ENCODE measurements around the gene PPP1CC. TPM values are rescaled to one million over a fixed set of nuclear protein-coding genes. Genes with fewer than 3 reads are reported as not detected.
"Not testable (repeated sequence)": the region's sequence is repeated elsewhere in the genome, so short reads cannot be mapped to it uniquely, and the experiment has no call there.

PPP1CC gene
- total RNA-seq, 2 donors from 2014 or later = 137 to 174 TPM

GRCh38 chr12:110762891-110763290, 20.2 kb upstream of the PPP1CC start:
- ATAC-seq (no peak), DNase-seq (no peak)
- intact Hi-C loops (cut with DNase I) = loop anchor here in 1 of 2 donors (10.0 kb wide), 1 partner anchor 52 kb away; no protein-coding TSS in a partner anchor

DNA sequence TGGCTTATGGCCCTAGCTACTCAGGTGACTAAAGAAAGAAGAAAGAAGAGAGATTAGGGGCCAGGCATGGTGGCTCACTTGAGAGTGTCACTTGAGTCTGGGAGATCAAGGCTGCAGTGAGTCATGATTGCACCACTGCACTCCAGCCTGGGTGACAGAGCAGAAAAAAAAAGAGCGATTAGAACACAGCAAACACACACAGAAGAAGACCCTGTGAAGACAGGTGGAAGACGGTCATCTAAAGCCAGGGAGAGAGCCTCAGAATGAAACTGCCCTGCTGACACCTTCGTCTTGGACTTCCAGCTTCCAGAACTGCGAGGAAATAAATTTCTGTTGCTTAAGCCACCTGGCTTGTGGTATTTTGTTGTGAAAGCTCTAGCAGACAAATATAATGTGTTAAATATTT, 17.5 kb upstream of the PPP1CC start:
- ATAC-seq (no peak), DNase-seq (no peak)
- intact Hi-C loops (cut with DNase I) = loop anchor here in 1 of 2 donors (10.0 kb wide), 1 partner anchor 55 kb away; no protein-coding TSS in a partner anchor

DNA sequence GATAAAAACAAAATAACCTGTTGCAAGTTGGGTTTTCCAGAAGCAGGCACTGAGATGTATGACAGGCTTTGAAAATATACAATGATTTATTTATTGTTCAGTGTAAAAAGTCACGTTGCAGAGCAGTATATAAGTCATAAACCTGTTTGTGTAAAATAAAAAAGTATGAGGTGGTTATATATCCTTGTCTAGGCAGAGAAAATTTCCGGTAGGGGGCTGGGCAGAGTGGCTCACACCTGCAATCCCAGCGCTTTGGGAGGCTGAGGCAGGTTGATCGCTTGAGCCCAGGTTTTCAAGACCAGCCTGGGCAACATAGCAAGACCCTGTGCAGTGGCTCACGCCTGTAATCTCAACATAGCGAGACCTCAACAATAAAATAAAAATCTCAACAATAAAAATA, 16.2 kb upstream of the PPP1CC start:
- intact Hi-C loops (cut with DNase I) = no loop called here
- no peak for DNase-seq
- no peak for ATAC-seq

DNA sequence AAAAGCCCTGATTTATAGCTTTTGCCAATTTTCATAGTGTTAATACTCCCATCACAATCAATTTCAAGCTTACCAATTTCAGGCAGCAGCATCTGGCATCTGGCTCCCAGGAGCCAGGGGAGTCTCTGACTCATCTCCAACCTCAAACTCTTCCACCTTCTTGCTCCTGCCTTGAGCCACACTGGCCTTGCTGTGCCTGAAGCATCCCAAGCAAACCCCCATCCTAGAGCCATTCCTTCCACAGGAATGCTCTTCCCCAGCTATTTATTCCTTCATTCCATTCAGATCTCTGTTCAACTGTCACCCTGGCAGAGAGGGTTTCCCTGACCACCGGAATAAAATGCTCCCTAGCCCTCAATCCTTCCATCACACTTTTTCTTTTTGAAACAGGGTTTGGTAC, 13.9 kb upstream of the PPP1CC start:
- intact Hi-C loops (cut with DNase I) = no loop called here
- no peak for ATAC-seq

GRCh38 chr12:110754101-110754793, 11.6 kb upstream of the PPP1CC start:
- DNase-seq (no peak), ATAC-seq (peak; percentile 55 to 81)
- intact Hi-C loops (cut with DNase I) = no loop called here

More for the DNA sequence above, 13.9 kb upstream of the PPP1CC start:
- no peak for DNase-seq

DNA sequence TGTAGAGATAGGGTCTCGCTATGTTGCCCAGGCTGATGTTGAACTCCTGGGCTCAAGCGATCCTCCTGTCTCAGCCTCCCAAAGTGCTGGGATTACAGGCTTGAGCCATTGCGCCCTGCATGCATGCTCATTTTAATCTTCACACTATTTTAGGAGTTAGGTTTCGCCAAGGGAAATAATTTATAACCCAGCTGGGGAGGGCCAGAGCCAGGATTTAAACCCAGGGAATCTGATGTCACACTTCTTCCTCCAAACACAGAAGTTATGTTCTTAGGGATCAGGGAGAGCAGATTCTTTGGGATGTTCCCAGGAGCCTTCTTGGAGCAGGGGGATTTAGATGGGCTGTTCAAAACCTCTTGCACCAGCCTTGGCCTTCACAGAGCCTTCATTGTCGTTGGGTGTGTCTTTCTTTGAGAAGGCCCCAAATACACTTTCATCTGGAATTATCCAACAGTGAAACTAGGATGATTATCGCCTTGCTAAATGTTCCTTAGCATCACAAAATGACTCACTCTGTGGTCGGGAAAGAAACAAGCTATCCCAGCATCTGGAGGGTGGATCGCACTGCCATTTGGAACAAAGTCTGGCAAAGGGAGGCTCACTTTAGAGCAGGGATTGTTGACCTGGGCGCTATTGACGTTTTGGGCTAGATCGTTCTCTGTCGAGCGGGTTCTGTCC, 8.2 kb upstream of the PPP1CC start:
- ATAC-seq = peak in 1 of 2 donors; percentile 71
- intact Hi-C loops (cut with DNase I) = no loop called here

DNA sequence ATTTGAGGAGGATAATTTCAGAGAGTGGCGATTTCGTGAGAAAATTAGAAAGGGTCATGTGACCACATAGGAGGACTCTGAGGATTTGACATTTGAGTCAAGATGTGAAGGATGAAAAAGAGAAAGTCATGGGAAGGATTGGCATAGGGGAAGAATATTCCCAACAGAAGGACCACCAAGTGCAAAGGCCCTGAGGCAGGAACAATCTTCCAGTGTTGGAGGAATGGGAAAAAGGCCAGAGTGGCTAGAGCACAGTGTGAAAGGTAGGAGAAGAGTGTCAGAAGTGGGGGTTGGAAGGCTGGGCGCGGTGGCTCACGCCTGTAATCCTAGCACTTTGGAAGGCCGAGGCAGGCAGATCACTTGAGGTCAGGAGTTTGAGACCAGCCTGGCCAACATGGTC, 3.9 kb upstream of the PPP1CC start:
- ATAC-seq (no peak), DNase-seq (no peak)
- intact Hi-C loops (cut with DNase I) = loop anchor here in 1 of 2 donors (10.0 kb wide), 1 partner anchor 98 kb away; the partner anchor contains the start of gene CCDC63

More for the DNA sequence above, 8.2 kb upstream of the PPP1CC start:
- DNase-seq = no peak

- no peak for DNase-seq
- no peak for ATAC-seq
- intact Hi-C loops (cut with DNase I) = loop anchor here in 1 of 2 donors (10.0 kb wide), 1 partner anchor 99 kb away; the partner anchor contains the start of gene CCDC63
Observed at GRCh38 chr12:110745542-110746284, 3.0 kb upstream of the PPP1CC start.

DNA sequence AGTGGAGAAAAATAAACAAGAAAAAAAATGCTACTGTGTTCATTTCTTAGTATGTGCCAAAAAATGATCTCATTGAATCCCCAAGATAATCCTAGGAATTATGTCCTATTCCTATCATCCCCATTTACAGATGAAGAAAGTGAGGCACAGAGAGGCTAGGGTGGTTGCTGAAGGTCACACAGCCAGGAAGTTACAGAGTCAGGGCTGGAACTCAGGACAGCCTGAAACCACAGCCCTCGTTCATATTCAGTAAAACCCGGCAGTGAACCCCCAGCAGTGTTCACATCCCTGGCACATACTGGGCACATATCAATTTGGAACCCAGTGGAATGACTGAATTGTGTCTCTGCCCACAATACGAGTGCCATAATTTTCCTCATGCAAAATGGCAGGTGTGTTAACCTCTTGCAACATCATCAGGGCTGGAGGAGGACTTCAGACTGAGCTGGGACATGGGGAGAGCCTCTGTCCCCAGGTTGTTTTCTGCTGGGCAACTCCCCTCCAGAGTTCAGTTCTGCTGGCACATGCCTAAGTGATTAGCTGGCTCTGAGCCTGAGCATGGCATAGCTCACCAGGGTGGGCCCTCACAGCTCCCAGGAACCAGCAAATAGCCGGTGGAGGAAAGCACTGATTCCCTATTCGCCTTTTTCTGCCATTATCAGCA, 2.0 kb upstream of the PPP1CC start:
- intact Hi-C loops (cut with DNase I) = loop anchor here in 1 of 2 donors (10.0 kb wide), 1 partner anchor 100 kb away; the partner anchor contains the start of gene CCDC63
- DNase-seq (no peak), ATAC-seq (no peak)

GRCh38 chr12:110744151-110744571, 1.5 kb upstream of the PPP1CC start:
- peak in 1 of 2 donors; percentile 5 for ATAC-seq
- peak; percentile 33 for DNase-seq
- intact Hi-C loops (cut with DNase I) = loop anchor here in 1 of 2 donors (10.0 kb wide), 1 partner anchor 101 kb away; the partner anchor contains the start of gene CCDC63

DNA sequence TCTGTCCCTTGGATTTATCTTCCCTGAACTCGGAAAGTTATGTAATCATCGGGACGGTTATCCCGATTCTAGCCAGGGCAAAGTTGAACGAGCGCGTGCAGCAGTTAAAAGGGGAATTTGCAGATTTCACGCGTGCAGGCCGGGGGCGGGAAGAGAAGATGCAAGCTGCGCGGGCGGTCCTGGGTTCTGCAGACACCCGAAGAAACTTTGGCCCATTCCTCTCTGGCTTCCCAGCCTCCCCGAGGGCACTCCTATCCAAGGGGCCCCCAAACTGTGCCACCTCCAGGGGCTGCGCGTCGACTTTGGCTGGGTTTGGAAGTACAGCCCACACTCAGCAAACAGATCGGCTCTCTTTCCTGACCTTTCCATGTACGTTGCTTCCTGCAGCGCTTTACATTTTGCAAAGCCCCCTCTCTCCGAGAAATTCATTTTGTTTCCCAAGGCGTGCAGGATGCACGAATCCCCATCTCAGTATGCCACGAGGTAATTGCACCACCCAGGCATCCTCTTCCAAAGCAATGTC, 941 bp upstream of the PPP1CC start:
- intact Hi-C loops (cut with DNase I) = loop anchor here in 1 of 2 donors (10.0 kb wide), 1 partner anchor 101 kb away; the partner anchor contains the start of gene CCDC63
- DNase-seq (peak; percentile 47), ATAC-seq (peak in 1 of 2 donors; percentile 7)

DNA sequence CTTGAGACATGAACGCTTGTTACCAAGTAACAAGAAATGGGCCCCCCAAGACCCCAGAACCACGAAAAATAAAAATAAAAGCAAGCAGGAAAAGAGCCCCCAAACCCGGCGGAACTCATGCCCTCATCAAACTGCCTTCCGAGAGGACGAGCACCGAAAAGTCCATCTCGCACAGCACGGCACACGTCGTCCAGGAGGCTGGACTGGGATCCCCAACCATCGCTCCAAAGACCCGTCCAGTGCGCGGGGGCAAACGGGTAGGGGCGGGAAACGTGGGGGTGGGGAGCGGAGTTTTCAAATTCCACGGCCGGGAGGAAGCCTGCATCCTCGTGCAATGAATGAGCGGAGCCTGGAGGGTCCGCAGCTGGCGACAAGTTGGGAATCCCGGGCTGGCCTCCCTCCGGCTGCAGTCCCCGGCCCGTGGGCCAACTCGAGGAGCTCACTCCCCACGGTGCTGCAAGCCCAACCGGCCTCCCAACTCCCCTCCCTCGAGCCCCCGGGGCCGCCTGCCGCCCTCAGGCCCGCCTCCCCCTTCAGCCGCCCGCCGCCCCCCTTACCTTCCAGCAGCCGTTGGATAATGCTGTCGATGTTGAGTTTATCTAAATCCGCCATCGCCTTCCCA, 484 bp downstream of the PPP1CC start:
- ATAC-seq (peak; percentile 31 to 49), DNase-seq (no peak)
- intact Hi-C loops (cut with DNase I) = loop anchor here in 1 of 2 donors (10.0 kb wide), 1 partner anchor 103 kb away; the partner anchor contains the start of gene CCDC63

DNA sequence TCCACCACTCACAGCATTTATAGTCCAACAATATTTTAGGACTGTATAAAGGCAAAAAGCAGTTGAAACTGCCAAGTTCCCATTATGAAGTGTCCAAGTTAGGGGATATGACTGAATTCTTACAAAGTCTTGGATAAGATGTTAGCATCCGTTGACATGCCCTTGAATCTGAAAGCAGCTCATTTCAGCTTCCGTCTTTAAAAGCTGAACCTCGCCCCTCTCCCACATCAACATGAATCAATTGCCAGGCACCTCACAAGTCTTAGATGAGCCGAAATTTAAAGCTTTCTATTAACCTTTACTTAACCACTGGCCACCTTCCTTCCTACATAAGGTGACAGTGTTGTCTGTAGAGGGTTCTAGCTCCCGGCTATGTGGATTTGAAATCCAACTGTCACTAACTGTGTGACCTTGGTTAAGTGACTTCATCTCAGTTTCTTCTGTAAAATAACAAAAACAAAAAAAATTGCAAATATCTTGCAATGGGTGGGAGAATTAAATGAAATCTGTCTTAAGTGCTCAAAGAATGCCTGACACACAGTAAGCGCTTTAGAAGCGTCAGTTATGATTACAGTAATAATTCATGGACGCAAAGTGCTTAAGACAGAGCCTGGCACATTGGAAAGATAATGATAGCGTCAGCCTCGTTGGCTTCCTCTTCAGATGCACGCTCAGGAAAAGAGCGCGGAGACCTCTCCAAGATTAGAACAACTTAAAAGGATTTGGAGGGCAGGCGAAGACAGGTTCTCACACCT, 1.2 kb downstream of the PPP1CC start:
- DNase-seq = no peak
- peak in 1 of 2 donors; percentile 30 for ATAC-seq
- intact Hi-C loops (cut with DNase I) = loop anchor here in 1 of 2 donors (10.0 kb wide), 1 partner anchor 103 kb away; the partner anchor contains the start of gene CCDC63

DNA sequence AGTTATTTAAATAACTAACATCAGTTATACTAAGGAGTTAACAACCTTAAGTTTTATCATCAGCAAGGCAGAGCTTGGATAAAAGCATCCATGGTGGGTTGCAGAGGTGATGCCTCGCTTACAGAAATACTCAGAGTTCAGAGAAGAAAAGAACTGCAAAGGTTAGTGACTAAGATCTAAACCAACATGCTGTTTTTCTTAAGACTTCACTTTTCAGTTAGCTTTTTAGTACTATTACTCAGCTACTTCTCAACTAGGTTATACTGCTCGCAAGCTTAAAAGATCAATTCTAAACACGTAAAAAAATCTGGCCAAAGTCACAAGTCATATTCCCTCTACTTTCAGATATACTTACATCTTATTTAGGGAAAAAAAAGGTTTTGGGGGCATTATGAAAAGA, 2.8 kb downstream of the PPP1CC start:
- DNase-seq = no peak
- no peak for ATAC-seq
- intact Hi-C loops (cut with DNase I) = loop anchor here in 1 of 2 donors (10.0 kb wide), 1 partner anchor 105 kb away; the partner anchor contains the start of gene CCDC63

DNA sequence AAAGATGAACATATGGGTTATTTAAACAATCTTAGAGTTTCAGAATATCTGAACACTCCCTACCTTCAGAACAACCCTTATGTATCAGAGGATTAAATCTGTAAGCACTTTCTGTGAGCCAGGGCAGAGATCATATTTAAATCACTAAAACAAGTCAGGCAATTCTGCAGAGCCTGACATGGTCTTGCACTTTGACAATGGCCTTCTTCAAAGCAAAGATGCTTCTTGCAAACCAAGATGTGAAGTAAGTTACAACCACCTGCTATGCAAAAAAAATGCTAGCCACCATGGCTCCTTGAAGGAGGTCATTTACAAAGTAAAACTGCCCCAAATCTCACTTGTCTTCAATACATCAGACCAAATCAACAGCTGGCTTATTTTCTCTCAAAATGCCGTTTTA, 3.2 kb downstream of the PPP1CC start:
- intact Hi-C loops (cut with DNase I) = no loop called here
- no peak for ATAC-seq
- DNase-seq = no peak

GRCh38 chr12:110737532-110737931, 5.2 kb downstream of the PPP1CC start:
- ATAC-seq (no peak), DNase-seq (no peak)
- intact Hi-C loops (cut with DNase I) = no loop called here

DNA sequence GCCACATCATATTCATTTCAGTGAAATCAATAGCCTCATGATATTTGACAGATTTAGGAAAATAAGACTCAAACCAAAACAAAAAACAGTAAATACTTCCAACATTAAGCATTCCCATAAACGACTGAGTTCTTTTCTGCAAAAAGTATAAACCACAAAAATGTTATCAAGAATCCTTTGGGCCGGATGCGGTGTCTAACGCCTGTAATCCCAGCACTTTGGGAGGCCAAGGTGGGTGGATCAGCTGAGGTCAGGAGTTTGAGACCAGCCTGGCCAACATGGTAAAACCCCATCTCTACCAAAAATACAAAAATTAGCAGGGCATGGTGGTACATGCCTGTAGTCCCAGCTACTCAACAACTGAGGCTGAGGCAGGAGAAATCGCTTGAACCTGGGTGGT, 5.7 kb downstream of the PPP1CC start:
- intact Hi-C loops (cut with DNase I) = not testable (repeated sequence)

More for the DNA sequence above, 5.7 kb downstream of the PPP1CC start:
- not testable (repeated sequence) for ATAC-seq, DNase-seq

Data from left cardiac atrium (tissue), 4 donors.